RWPE2 (cell line): Measurements from ENCODE around the gene ORM2.

Experiments
- ATAC-seq: fragments of 200-7000 bp; cut with Tn5 transposase; 3 replicates; pipeline ENCODE4 v1.9.1; 2021; ENCODE audit warnings: low read depth
- DNase-seq: peaks from one replicate; pipeline ENCODE4 v3.0.0-alpha.2; 2020; ENCODE audit warnings: low spot score
- H3K27ac ChIP-seq: fragments of 450-650 bp; 2 replicates; pipeline ENCODE4 v1.5.1; 2017; ENCODE audit warnings: mild to moderate bottlenecking; ENCODE audit not compliant: poor library complexity, severe bottlenecking
- H3K27me3 ChIP-seq: fragments of 250-450 bp; sonication (Bioruptor Pico); 2 replicates; pipeline ENCODE4 v1.5.1; 2021; ENCODE audit warnings: mild to moderate bottlenecking, moderate library complexity; ENCODE audit not compliant: insufficient read depth, poor library complexity, severe bottlenecking
- H3K36me3 ChIP-seq: fragments of 250-450 bp; sonication (Bioruptor Pico); 2 replicates; pipeline ENCODE4 v1.5.1; 2020; ENCODE audit warnings: low read depth, mild to moderate bottlenecking, moderate library complexity
- H3K4me1 ChIP-seq: fragments of 250-450 bp; sonication (Bioruptor Pico); 2 replicates; pipeline ENCODE4 v1.5.1; 2021; ENCODE audit warnings: mild to moderate bottlenecking, moderate library complexity; ENCODE audit not compliant: insufficient read depth, poor library complexity, severe bottlenecking
- H3K4me3 ChIP-seq: fragments of 250-450 bp; sonication (Bioruptor Pico); 2 replicates; pipeline ENCODE4 v1.5.1; 2021; ENCODE audit warnings: mild to moderate bottlenecking, moderate library complexity; ENCODE audit not compliant: severe bottlenecking
- H3K9me3 ChIP-seq: fragments of 250-450 bp; sonication (Bioruptor Pico); 2 replicates; pipeline ENCODE4 v1.5.1; 2021; ENCODE audit warnings: mild to moderate bottlenecking, moderate library complexity; ENCODE audit not compliant: severe bottlenecking
- CTCF ChIP-seq: fragments of 450-650 bp; IDR thresholded peaks from one replicate; pipeline ENCODE4 v1.5.1; 2017; ENCODE audit warnings: mild to moderate bottlenecking, moderate library complexity; ENCODE audit not compliant: poor library complexity, severe bottlenecking

The ORM2 gene

GRCh38 chr9:114374936-114375335, 45.3 kb downstream of the ORM2 start:
- H3K4me3 ChIP-seq: no peak overlapping the region
- no peaks in the 10 kb centered on the region for H3K9me3 ChIP-seq
- H3K27me3 ChIP-seq: no peaks in the 10 kb centered on the region
- 0 out of 2 replicates have a peak, but pooled peaks cover 3% of the 10 kb centered on the region for H3K36me3 ChIP-seq
- H3K4me1 ChIP-seq: peaks cover 17% of the 10 kb centered on the region
- ATAC-seq (no peak), DNase-seq (no peak)
- H3K27ac ChIP-seq: no peak overlapping the region
- no peak for TF ChIP-seq CTCF

- Histone ChIP-seq H3K4me1 (peaks cover 17% of the 10 kb centered on the region), H3K27ac (no peak overlapping the region), H3K27me3 (no peaks in the 10 kb centered on the region), H3K4me3 (no peak overlapping the region), H3K36me3 (0 out of 2 replicates have a peak, but pooled peaks cover 3% of the 10 kb centered on the region), H3K9me3 (no peaks in the 10 kb centered on the region)
- DNase-seq (no peak), ATAC-seq (no peak)
- no peak for TF ChIP-seq CTCF
These were observed 45.9 kb downstream of the ORM2 start for GRCh38 chr9:114375386-114376175.

- Histone ChIP-seq H3K27ac (no peak overlapping the region), H3K4me3 (no peak overlapping the region), H3K36me3 (0 out of 2 replicates have a peak, but pooled peaks cover 3% of the 10 kb centered on the region), H3K9me3 (no peaks in the 10 kb centered on the region), H3K27me3 (no peaks in the 10 kb centered on the region), H3K4me1 (peaks cover 8% of the 10 kb centered on the region)
- DNase-seq (no peak), ATAC-seq (no peak)
- no peak for TF ChIP-seq CTCF
These were observed 47.1 kb downstream of the ORM2 start for GRCh38 chr9:114376586-114377445.

GRCh38 chr9:114378016-114378415, 48.3 kb downstream of the ORM2 start:
- no peak overlapping the region for H3K27ac ChIP-seq
- 0 out of 2 replicates have a peak, but pooled peaks cover 3% of the 10 kb centered on the region for H3K36me3 ChIP-seq
- no peak for TF ChIP-seq CTCF
- ATAC-seq (no peak), DNase-seq (no peak)
- H3K9me3 ChIP-seq: no peaks in the 10 kb centered on the region
- H3K4me3 ChIP-seq: no peak overlapping the region
- no peaks in the 10 kb centered on the region for H3K27me3 ChIP-seq
- no peaks in the 10 kb centered on the region for H3K4me1 ChIP-seq
